Peyer's patch (tissue), 4 donors: Measurements from ENCODE around the gene NPHP1. TPM values are rescaled to one million over a fixed set of nuclear protein-coding genes. Genes with fewer than 3 reads are reported as not detected.
"Not testable (repeated sequence)": the region's sequence is repeated elsewhere in the genome, so short reads cannot be mapped to it uniquely, and the experiment has no call there.

ENCODE experiments used
- DNase-seq, 3 donors: peaks; one replicate each; pipeline ENCODE4 v3.0.0-alpha.2; 2017 to 2019
- H3K27ac ChIP-seq, 4 donors: fragments of 200-600 bp; sonication (generic); one replicate each; pipeline ENCODE4 v1.5.1; 2016 to 2019
- H3K27me3 ChIP-seq, 2 donors: fragments of 200-600 bp; sonication (generic); one replicate each; pipeline ENCODE4 v1.5.1; 2019
- H3K36me3 ChIP-seq, 3 donors: fragments of 200-600 bp; sonication (generic); one replicate each; pipeline ENCODE4 v1.5.1; 2016 to 2019
- H3K4me1 ChIP-seq, 4 donors: fragments of 200-600 bp; sonication (generic); one replicate each; pipeline ENCODE4 v1.5.1; 2016 to 2019
- H3K4me3 ChIP-seq, 4 donors: fragments of 200-600 bp; sonication (generic); 1 replicate in 3 of 4; 2 replicates in 1 of 4; pipeline ENCODE4 v1.5.1; 2016 to 2019; ENCODE audit warnings: mild to moderate bottlenecking in 1 of 4
- H3K9me3 ChIP-seq, 4 donors: fragments of 200-600 bp; sonication (generic); one replicate each; pipeline ENCODE4 v1.5.1; 2016 to 2019; ENCODE audit warnings: mild to moderate bottlenecking in 1 of 4
- CTCF ChIP-seq, 6 experiments: fragments of 450-650 bp in 4 of 6; fragments of 200-600 bp in 2 of 6; sonication (generic) in 1 of 6; IDR thresholded peaks; one replicate each; pipeline ENCODE4 v1.5.1; 2017 to 2019; ENCODE audit warnings: antibody characterized with exemption in 6 of 6, mild to moderate bottlenecking in 3 of 6, moderate library complexity in 1 of 6
- POLR2A ChIP-seq, 2 donors: fragments of 450-650 bp; IDR thresholded peaks; one replicate each; pipeline ENCODE4 v1.5.1; 2017; ENCODE audit warnings: antibody characterized with exemption in 2 of 2, mild to moderate bottlenecking in 2 of 2, moderate library complexity in 2 of 2
- total RNA-seq, 4 donors: library from RNA; depleted of rRNA; stranded (reverse); fragments of >200 nt; gene quantifications; one replicate each; pipeline ENCODE4 v1.1.0, GENCODE V29; 2016

The NPHP1 gene
- total RNA-seq, 4 donors from 2014 or later = 0.94 to 20.6 TPM; not detected in 2

GRCh38 chr2:110220190-110220564 lies 15.4 kb upstream of the NPHP1 start:
- H3K9me3 ChIP-seq = no peaks in the 10 kb centered on the region
- no peaks in the 10 kb centered on the region for H3K4me1 ChIP-seq
- no peaks in the 10 kb centered on the region for H3K27me3 ChIP-seq
- H3K4me3 ChIP-seq = no peak overlapping the region
- no peak for TF ChIP-seq POLR2A (IDR thresholded peaks at IDR 0.05)
- DNase-seq = no peak
- H3K27ac ChIP-seq = no peak overlapping the region
- no peaks in the 10 kb centered on the region for H3K36me3 ChIP-seq

- Histone ChIP-seq H3K27ac (peak overlapping the region in 1 of 4 donors; percentile 68), H3K27me3 (no peaks in the 10 kb centered on the region)
These were observed 14.8 kb upstream of the NPHP1 start for GRCh38 chr2:110219496-110220189.

GRCh38 chr2:110218889-110219288 lies 14.1 kb upstream of the NPHP1 start:
- H3K9me3 ChIP-seq, H3K4me3 ChIP-seq, H3K36me3 ChIP-seq, DNase-seq, H3K4me1 ChIP-seq, H3K27me3 ChIP-seq: not testable (repeated sequence)
- H3K27ac ChIP-seq = peak overlapping the region in 1 of 4 donors; percentile 68

More at GRCh38 chr2:110219496-110220189, 14.8 kb upstream of the NPHP1 start:
- H3K9me3 ChIP-seq = no peaks in the 10 kb centered on the region
- H3K4me1 ChIP-seq = no peaks in the 10 kb centered on the region
- no peak overlapping the region for H3K4me3 ChIP-seq
- H3K36me3 ChIP-seq = no peaks in the 10 kb centered on the region
- no peak for DNase-seq
- no peak for TF ChIP-seq POLR2A (IDR thresholded peaks at IDR 0.05)
- no peak for TF ChIP-seq CTCF (IDR thresholded peaks at IDR 0.05)

GRCh38 chr2:110216803-110217202 lies 12.0 kb upstream of the NPHP1 start:
- TF ChIP-seq CTCF (IDR thresholded peaks at IDR 0.05) (no peak), POLR2A (IDR thresholded peaks at IDR 0.05) (no peak)
- Histone ChIP-seq H3K27ac (no peak overlapping the region), H3K9me3 (no peaks in the 10 kb centered on the region), H3K36me3 (no peaks in the 10 kb centered on the region), H3K27me3 (no peaks in the 10 kb centered on the region), H3K4me1 (no peaks in the 10 kb centered on the region), H3K4me3 (no peak overlapping the region)
- no peak for DNase-seq

GRCh38 chr2:110216199-110216598 lies 11.4 kb upstream of the NPHP1 start:
- TF ChIP-seq POLR2A (IDR thresholded peaks at IDR 0.05) = no peak
- no peak for TF ChIP-seq CTCF (IDR thresholded peaks at IDR 0.05)
- H3K4me3 ChIP-seq = no peak overlapping the region

GRCh38 chr2:110215566-110216158 lies 10.8 kb upstream of the NPHP1 start:
- Histone ChIP-seq H3K27ac (peak overlapping the region in 1 of 4 donors; percentile 27), H3K9me3 (no peaks in the 10 kb centered on the region), H3K36me3 (peaks cover 0 to under 1% (median 0%) of the 10 kb centered on the region in 3 donors), H3K4me3 (no peak overlapping the region), H3K4me1 (peaks cover 0 to 10% (median 2%) of the 10 kb centered on the region in 4 donors), H3K27me3 (no peaks in the 10 kb centered on the region)
- no peak for TF ChIP-seq POLR2A (IDR thresholded peaks at IDR 0.05)
- TF ChIP-seq CTCF (IDR thresholded peaks at IDR 0.05) = no peak
- no peak for DNase-seq

More at GRCh38 chr2:110216199-110216598, 11.4 kb upstream of the NPHP1 start:
- no peak for DNase-seq
- Histone ChIP-seq H3K27me3 (no peaks in the 10 kb centered on the region), H3K4me1 (peaks cover 0 to 5% (median 2%) of the 10 kb centered on the region in 4 donors), H3K27ac (no peak overlapping the region), H3K36me3 (no peaks in the 10 kb centered on the region), H3K9me3 (no peaks in the 10 kb centered on the region)
